Airway epithelial cell (primary cell): ENCODE data around the gene TBX6. TPM values are rescaled to one million over a fixed set of nuclear protein-coding genes. Genes with fewer than 3 reads are reported as not detected.

Experiments
- total RNA-seq: library from RNA; depleted of rRNA; stranded (reverse); fragments of >200 nt; gene quantifications from 2 replicates; pipeline ENCODE4 v1.2.3, GENCODE V29; 2015

Gene TBX6, protein sequence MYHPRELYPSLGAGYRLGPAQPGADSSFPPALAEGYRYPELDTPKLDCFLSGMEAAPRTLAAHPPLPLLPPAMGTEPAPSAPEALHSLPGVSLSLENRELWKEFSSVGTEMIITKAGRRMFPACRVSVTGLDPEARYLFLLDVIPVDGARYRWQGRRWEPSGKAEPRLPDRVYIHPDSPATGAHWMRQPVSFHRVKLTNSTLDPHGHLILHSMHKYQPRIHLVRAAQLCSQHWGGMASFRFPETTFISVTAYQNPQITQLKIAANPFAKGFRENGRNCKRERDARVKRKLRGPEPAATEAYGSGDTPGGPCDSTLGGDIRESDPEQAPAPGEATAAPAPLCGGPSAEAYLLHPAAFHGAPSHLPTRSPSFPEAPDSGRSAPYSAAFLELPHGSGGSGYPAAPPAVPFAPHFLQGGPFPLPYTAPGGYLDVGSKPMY
- 1.2 and 3.3 TPM in 2 replicates for total RNA-seq

GRCh38 chr16:30091474-30092372 lies at the start of gene TBX6:
Gene TBX6 (minus strand): TSS chr16:30091924. CDS start chr16:30091193, 731 bp downstream.

GRCh38 chr16:30113031-30113710 lies 21.4 kb upstream of the TBX6 start, which contains the start of gene GDPD3:
Gene GDPD3 (minus strand): TSS chr16:30113537. CDS start chr16:30113478, 59 bp downstream.

GRCh38 chr16:30096105-30096861 lies 4.6 kb upstream of the TBX6 start, which contains the start of gene YPEL3:
Gene YPEL3 (minus strand): TSS chr16:30096213. CDS start chr16:30095482, 731 bp downstream.

GRCh38 chr16:30075503-30076275 lies 16.0 kb downstream of the TBX6 start, which contains the start of gene PPP4C:
Gene PPP4C (plus strand): TSS chr16:30075994. CDS start chr16:30076378, 384 bp downstream.

GRCh38 chr16:30065102-30065942 lies 26.4 kb downstream of the TBX6 start, which contains the start of gene ALDOA:
Gene ALDOA (plus strand): TSS chr16:30065760. CDS start chr16:30066898, 1,138 bp downstream.

Other genes with a start within 250 kb of the TBX6 start
- gene CDIPT, start 228.7 kb downstream of the TBX6 start, total RNA-seq = 56.8 and 68.1 TPM in 2 replicates
- 9.9 and 11.2 TPM in 2 replicates for gene SEZ6L2, start 192.4 kb downstream of the TBX6 start, total RNA-seq
- 5.4 and 9.3 TPM in 2 replicates for gene ASPHD1, start 191.4 kb downstream of the TBX6 start, total RNA-seq
- 9.0 and 11.5 TPM in 2 replicates for gene KCTD13, start 165.7 kb downstream of the TBX6 start, total RNA-seq
- gene TMEM219, start 129.8 kb downstream of the TBX6 start, total RNA-seq = 86.8 and 109 TPM in 2 replicates
- 37.1 and 37.2 TPM in 2 replicates for gene TAOK2, start 118.1 kb downstream of the TBX6 start, total RNA-seq
- 7.5 and 8.9 TPM in 2 replicates for gene HIRIP3, start 96.3 kb downstream of the TBX6 start, total RNA-seq
- 49.0 and 66.1 TPM in 2 replicates for gene INO80E, start 95.7 kb downstream of the TBX6 start, total RNA-seq
- 0.71 TPM in 1 of 2 replicates, not detected in the other for gene DOC2A, start 80.9 kb downstream of the TBX6 start, total RNA-seq
- not detected in 2 replicates for gene C16orf92, start 68.7 kb downstream of the TBX6 start, total RNA-seq
- 0.14 TPM in 1 of 2 replicates, not detected in the other for gene TLCD3B, start 60.7 kb downstream of the TBX6 start, total RNA-seq
- gene ALDOA, start 26.2 kb downstream of the TBX6 start, total RNA-seq = 2,269 and 2,487 TPM in 2 replicates
- 87.6 and 119 TPM in 2 replicates for gene PPP4C, start 15.9 kb downstream of the TBX6 start, total RNA-seq
- 16.1 and 21.9 TPM in 2 replicates for gene YPEL3, start 4.3 kb upstream of the TBX6 start, total RNA-seq
- gene GDPD3, start 21.6 kb upstream of the TBX6 start, total RNA-seq = 4.4 and 7.9 TPM in 2 replicates
- gene MAPK3, start 31.3 kb upstream of the TBX6 start, total RNA-seq = 62.0 and 62.1 TPM in 2 replicates
- 16.2 and 18.6 TPM in 2 replicates for gene CORO1A, start 91.7 kb upstream of the TBX6 start, total RNA-seq
- gene BOLA2B, start 101.7 kb upstream of the TBX6 start, total RNA-seq = 254 and 612 TPM in 2 replicates
- gene SLX1A, start 102.0 kb upstream of the TBX6 start, total RNA-seq = 38.1 and 64.8 TPM in 2 replicates
- gene SULT1A3, start 107.3 kb upstream of the TBX6 start, total RNA-seq = 0.98 and 7.1 TPM in 2 replicates
- gene NPIPB13, start 156.6 kb upstream of the TBX6 start, total RNA-seq = 0.21 TPM in 1 of 2 replicates, not detected in the other